GM21447 (cell line): Measurements from ENCODE around the gene VPS13A.

Source experiments
- ATAC-seq: cut with Tn5 transposase; IDR thresholded peaks from one replicate; pipeline ENCODE4 v1.9.1; 2021; ENCODE audit not compliant: unreplicated experiment

VPS13A gene

GRCh38 chr9:77177143-77177893, at the start of gene VPS13A:
Gene VPS13A, plus strand, starts transcription at chr9:77177534. Its CDS starts 171 bp downstream, at chr9:77177705.
- peak; percentile 81 for ATAC-seq

GRCh38 chr9:77128125-77128789, 49.1 kb upstream of the VPS13A start:
- ATAC-seq, result no peak

GRCh38 chr9:77131399-77131798, 45.9 kb upstream of the VPS13A start:
- no peak for ATAC-seq

GRCh38 chr9:77133011-77133410, 44.3 kb upstream of the VPS13A start:
- no peak for ATAC-seq

GRCh38 chr9:77142366-77142765, 35.0 kb upstream of the VPS13A start:
- ATAC-seq, result no peak

GRCh38 chr9:77149879-77150278, 27.5 kb upstream of the VPS13A start:
- ATAC-seq, result no peak

GRCh38 chr9:77152289-77152688, 25.0 kb upstream of the VPS13A start:
- no peak for ATAC-seq

GRCh38 chr9:77156646-77157371, 20.5 kb upstream of the VPS13A start:
- no peak for ATAC-seq

GRCh38 chr9:77158772-77159513, 18.4 kb upstream of the VPS13A start:
- ATAC-seq, result no peak

GRCh38 chr9:77161191-77161590, 16.1 kb upstream of the VPS13A start:
- no peak for ATAC-seq

GRCh38 chr9:77161966-77162365, 15.4 kb upstream of the VPS13A start:
- no peak for ATAC-seq

- ATAC-seq, result no peak
Observed at GRCh38 chr9:77162366-77162765, 15.0 kb upstream of the VPS13A start.

GRCh38 chr9:77163884-77164283, 13.4 kb upstream of the VPS13A start:
- no peak for ATAC-seq

- ATAC-seq, result no peak
Observed at GRCh38 chr9:77166193-77166592, 11.1 kb upstream of the VPS13A start.

GRCh38 chr9:77170991-77171699, 6.2 kb upstream of the VPS13A start:
- ATAC-seq, result no peak

GRCh38 chr9:77175151-77175550, 2.2 kb upstream of the VPS13A start:
- ATAC-seq, result no peak

GRCh38 chr9:77176106-77176505, 1.2 kb upstream of the VPS13A start:
- ATAC-seq, result no peak

GRCh38 chr9:77176686-77177142, 620 bp upstream of the VPS13A start:
- no peak for ATAC-seq

- ATAC-seq, result peak; percentile 25
Observed at GRCh38 chr9:77177894-77178794, 810 bp downstream of the VPS13A start.
